Keratinocyte (primary cell): ENCODE measurements around the gene PAX8.

Experiments used
- CTCF ChIP-seq, 3 experiments: IDR thresholded peaks in 1 of 3; conservative IDR thresholded peaks in 1 of 3; optimal IDR thresholded peaks in 1 of 3; 2 replicates in 2 of 3; 3 replicates in 1 of 3; pipeline versions ENCODE3 to v1.5.1; 2011; ENCODE audit warnings: low read length in 3 of 3, mild to moderate bottlenecking in 3 of 3, moderate library complexity in 2 of 3, control low read depth in 1 of 3, inconsistent platforms in 1 of 3; ENCODE audit not compliant: insufficient read depth in 2 of 3; ENCODE audit errors: extremely low read depth in 1 of 3
- EZH2 ChIP-seq: IDR thresholded peaks from one replicate; pipeline ENCODE4 v1.6.1; 2012; ENCODE audit warnings: inconsistent platforms, mild to moderate bottlenecking, low read length, moderate library complexity

GRCh38 chr2:113305146-113305545 lies 26.4 kb upstream of the PAX8 start:
- TF ChIP-seq CTCF (optimal IDR thresholded peaks at IDR 0.05 in 1 of 3, IDR thresholded peaks at IDR 0.05 in 1 of 3, conservative IDR thresholded peaks at IDR 0.05 in 1 of 3; ENCODE audit: extremely low read depth in 1 of 3, insufficient read depth in 2 of 3, low read length in 3 of 3) (no peak), EZH2 (no peak)
